DND-41 (cell line): ENCODE data around the gene RAPGEF2.

Experiments used
- CTCF ChIP-seq: IDR thresholded peaks from 2 replicates; pipeline ENCODE4 v1.5.1; 2012; ENCODE audit warnings: borderline replicate concordance, low read length, moderate library complexity, mild to moderate bottlenecking; ENCODE audit not compliant: poor library complexity, severe bottlenecking; ENCODE audit errors: extremely low read depth
- EZH2 ChIP-seq: IDR thresholded peaks from 3 replicates; pipeline ENCODE4 v1.6.1; 2012; ENCODE audit warnings: borderline replicate concordance, low read depth, mild to moderate bottlenecking, moderate library complexity, low read length, inconsistent platforms; ENCODE audit not compliant: severe bottlenecking

- no peak for TF ChIP-seq CTCF
- no peak for TF ChIP-seq EZH2
Observed at GRCh38 chr4:159374749-159375530, 272.1 kb downstream of the RAPGEF2 start.
